ENCODE measurements around the gene ZNF81. TPM values are rescaled to one million over a fixed set of nuclear protein-coding genes. Genes with fewer than 3 reads are reported as not detected.
"Not testable (repeated sequence)": the region's sequence is repeated elsewhere in the genome, so short reads cannot be mapped to it uniquely, and the experiment has no call there.

ZNF81 gene
- polyA plus RNA-seq, 1 donor from 2014 or later = 7.0 TPM

GRCh38 chrX:47805844-47806243 is 30.9 kb upstream of the ZNF81 start:
- not testable (repeated sequence) for H3K4me2 ChIP-seq (ENCODE audit: low read length); H3K4me3 ChIP-seq (ENCODE audit: low read length)

DNA sequence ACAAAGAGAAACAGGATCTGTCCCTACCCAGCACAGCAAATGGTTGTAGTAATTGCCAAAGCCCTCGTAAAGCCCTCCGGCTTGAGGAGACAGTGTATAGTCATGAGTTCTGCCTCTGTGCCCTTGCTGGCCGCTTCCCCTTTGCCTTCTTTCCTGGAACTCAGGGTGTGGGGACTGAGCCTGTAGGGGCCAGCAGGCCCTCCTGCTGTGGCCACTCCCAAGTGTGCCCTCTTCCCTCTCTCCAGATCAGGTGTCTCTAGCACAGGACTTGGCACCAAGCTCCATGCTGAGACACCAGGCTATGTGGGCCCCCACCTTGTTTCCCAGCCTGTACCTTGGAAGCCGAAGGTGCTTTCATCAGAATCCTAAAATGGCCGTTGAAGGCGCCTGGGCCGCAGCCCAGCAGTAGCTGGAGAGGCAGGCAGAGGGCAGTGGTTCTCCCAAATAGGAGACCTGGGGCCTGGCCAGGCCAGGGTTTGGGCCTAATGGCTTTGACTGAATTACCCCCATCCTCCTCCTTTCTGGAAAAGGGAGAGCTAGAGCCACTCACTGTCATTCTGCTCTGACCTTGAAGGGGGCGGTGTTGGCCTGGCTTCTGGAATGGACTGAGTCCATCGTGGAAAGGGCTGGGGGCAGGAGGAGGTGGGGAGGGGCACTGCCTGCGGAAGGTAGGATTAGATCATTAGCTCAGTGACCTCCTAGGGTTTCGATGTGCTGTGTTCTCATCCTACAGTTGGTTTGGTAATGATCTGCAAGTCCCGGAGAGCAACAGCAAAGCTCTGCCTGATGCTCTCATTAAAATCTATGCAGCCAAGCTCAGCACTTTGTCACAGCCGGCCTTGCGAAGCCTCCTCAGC is 30.1 kb upstream of the ZNF81 start:
- not testable (repeated sequence) for H3K27ac ChIP-seq (ENCODE audit: low read length); H3K36me3 ChIP-seq (ENCODE audit: insufficient read depth, low read length); H3K4me2 ChIP-seq (ENCODE audit: low read length)

More at GRCh38 chrX:47805844-47806243, 30.9 kb upstream of the ZNF81 start:
- H3F3A ChIP-seq (ENCODE audit: insufficient read depth, low read length, poor library complexity, severe bottlenecking); H3K27me3 ChIP-seq (ENCODE audit: insufficient read depth, low read depth, low read length); H4K20me1 ChIP-seq (ENCODE audit: insufficient read depth); H3K79me2 ChIP-seq (replicated peaks; ENCODE audit: insufficient read depth, low read length); H2AFZ ChIP-seq (ENCODE audit: low read depth, low read length); H3K9me3 ChIP-seq (ENCODE audit: low read length); H3K36me3 ChIP-seq (ENCODE audit: insufficient read depth, low read length); H3K9ac ChIP-seq (ENCODE audit: low read length); H3K9me2 ChIP-seq (ENCODE audit: insufficient read depth, low read length); H3K27ac ChIP-seq (ENCODE audit: low read length): not testable (repeated sequence)

DNA sequence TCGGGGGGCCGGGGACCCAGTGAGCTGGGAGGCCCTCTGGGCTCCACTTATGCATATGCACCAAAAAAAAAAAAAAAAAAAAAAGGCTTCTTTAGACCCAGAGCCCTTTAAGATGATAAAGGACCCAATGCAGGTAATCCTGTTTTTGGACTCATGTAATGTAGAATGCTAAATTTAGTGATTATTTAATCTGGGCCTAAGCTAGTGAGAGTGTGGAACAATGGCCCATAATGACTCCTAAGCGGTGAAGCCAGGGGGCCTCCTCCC is 29.5 kb upstream of the ZNF81 start:
- H2AFZ ChIP-seq (ENCODE audit: low read depth, low read length); H3K36me3 ChIP-seq (ENCODE audit: insufficient read depth, low read length); H4K20me1 ChIP-seq (ENCODE audit: insufficient read depth); H3F3A ChIP-seq (ENCODE audit: insufficient read depth, low read length, poor library complexity, severe bottlenecking); H3K27me3 ChIP-seq (ENCODE audit: insufficient read depth, low read depth, low read length); H3K9me2 ChIP-seq (ENCODE audit: insufficient read depth, low read length); H3K9ac ChIP-seq (ENCODE audit: low read length); H3K27ac ChIP-seq (ENCODE audit: low read length); H3K79me2 ChIP-seq (replicated peaks; ENCODE audit: insufficient read depth, low read length); H3K4me2 ChIP-seq (ENCODE audit: low read length); H3K9me3 ChIP-seq (ENCODE audit: low read length); H3K4me3 ChIP-seq (ENCODE audit: low read length): not testable (repeated sequence)

More for the DNA sequence above, 30.1 kb upstream of the ZNF81 start:
- H4K20me1 ChIP-seq (ENCODE audit: insufficient read depth); H3K4me3 ChIP-seq (ENCODE audit: low read length); H3K79me2 ChIP-seq (replicated peaks; ENCODE audit: insufficient read depth, low read length); H2AFZ ChIP-seq (ENCODE audit: low read depth, low read length); H3K27me3 ChIP-seq (ENCODE audit: insufficient read depth, low read depth, low read length); H3K9me3 ChIP-seq (ENCODE audit: low read length); H3K9ac ChIP-seq (ENCODE audit: low read length); H3K9me2 ChIP-seq (ENCODE audit: insufficient read depth, low read length); H3F3A ChIP-seq (ENCODE audit: insufficient read depth, low read length, poor library complexity, severe bottlenecking): not testable (repeated sequence)

DNA sequence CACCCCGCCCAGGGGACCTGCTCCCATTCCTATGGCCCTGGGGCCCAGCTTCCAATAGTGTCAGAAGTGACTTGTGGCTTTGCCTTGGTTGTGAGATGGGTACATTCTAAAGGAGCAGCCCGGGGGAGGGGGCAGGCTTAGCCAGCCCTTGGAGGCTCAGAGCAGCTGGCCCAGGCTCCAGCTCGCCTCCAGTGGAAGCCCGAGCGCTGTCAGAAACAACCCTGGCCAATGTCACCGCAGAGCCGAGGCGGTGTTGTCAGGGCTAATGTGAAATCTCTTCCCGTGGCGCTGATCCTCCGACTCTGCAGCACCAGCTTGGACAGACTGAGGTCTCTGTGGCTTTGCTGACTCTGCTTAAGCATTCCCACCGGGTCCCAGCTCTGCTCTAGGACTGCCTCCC is 29.2 kb upstream of the ZNF81 start:
- H3K9me2 ChIP-seq (ENCODE audit: insufficient read depth, low read length) = no peaks in the 10 kb centered on the region
- H3K9ac ChIP-seq (ENCODE audit: low read length) = no peak overlapping the region
- H4K20me1 ChIP-seq (ENCODE audit: insufficient read depth) = no peaks in the 10 kb centered on the region
- H3K27me3 ChIP-seq (ENCODE audit: insufficient read depth, low read depth, low read length) = no peaks in the 10 kb centered on the region
- TF ChIP-seq, protein P1, sequence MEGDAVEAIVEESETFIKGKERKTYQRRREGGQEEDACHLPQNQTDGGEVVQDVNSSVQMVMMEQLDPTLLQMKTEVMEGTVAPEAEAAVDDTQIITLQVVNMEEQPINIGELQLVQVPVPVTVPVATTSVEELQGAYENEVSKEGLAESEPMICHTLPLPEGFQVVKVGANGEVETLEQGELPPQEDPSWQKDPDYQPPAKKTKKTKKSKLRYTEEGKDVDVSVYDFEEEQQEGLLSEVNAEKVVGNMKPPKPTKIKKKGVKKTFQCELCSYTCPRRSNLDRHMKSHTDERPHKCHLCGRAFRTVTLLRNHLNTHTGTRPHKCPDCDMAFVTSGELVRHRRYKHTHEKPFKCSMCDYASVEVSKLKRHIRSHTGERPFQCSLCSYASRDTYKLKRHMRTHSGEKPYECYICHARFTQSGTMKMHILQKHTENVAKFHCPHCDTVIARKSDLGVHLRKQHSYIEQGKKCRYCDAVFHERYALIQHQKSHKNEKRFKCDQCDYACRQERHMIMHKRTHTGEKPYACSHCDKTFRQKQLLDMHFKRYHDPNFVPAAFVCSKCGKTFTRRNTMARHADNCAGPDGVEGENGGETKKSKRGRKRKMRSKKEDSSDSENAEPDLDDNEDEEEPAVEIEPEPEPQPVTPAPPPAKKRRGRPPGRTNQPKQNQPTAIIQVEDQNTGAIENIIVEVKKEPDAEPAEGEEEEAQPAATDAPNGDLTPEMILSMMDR (IDR thresholded peaks at IDR 0.05; ENCODE audit: poor library complexity, severe bottlenecking) = no peak
- no peak for TF ChIP-seq RAD21 (conservative IDR thresholded peaks at IDR 0.05)
- no peak for TF ChIP-seq MXI1 (conservative IDR thresholded peaks at IDR 0.05; ENCODE audit: poor library complexity, severe bottlenecking)
- no peak for TF ChIP-seq TAF1 (IDR thresholded peaks at IDR 0.05; ENCODE audit: low read depth)
- TF ChIP-seq POLR2AphosphoS5 (IDR thresholded peaks at IDR 0.05) = no peak
- no peak for TF ChIP-seq SMC3 (conservative IDR thresholded peaks at IDR 0.05; ENCODE audit: poor library complexity)
- TF ChIP-seq EZH2 (IDR thresholded peaks at IDR 0.05; ENCODE audit: borderline replicate concordance, insufficient read depth, low read length, poor library complexity, severe bottlenecking) = no peak
- TF ChIP-seq EP300 (conservative IDR thresholded peaks at IDR 0.05; ENCODE audit: poor library complexity, severe bottlenecking) = no peak
- TF ChIP-seq REST (IDR thresholded peaks at IDR 0.05; ENCODE audit: borderline replicate concordance) = no peak
- no peak overlapping the region for H3K4me3 ChIP-seq (ENCODE audit: low read length)
- no peak overlapping the region for H3K27ac ChIP-seq (ENCODE audit: low read length)
- no peaks in the 10 kb centered on the region for H3F3A ChIP-seq (ENCODE audit: insufficient read depth, low read length, poor library complexity, severe bottlenecking)
- H2AFZ ChIP-seq (ENCODE audit: low read depth, low read length) = no peak overlapping the region
- no peaks in the 10 kb centered on the region for H3K79me2 ChIP-seq (replicated peaks; ENCODE audit: insufficient read depth, low read length)
- H3K9me3 ChIP-seq (ENCODE audit: low read length) = no peaks in the 10 kb centered on the region
- no peak overlapping the region for H3K4me2 ChIP-seq (ENCODE audit: low read length)
- H3K36me3 ChIP-seq (ENCODE audit: insufficient read depth, low read length) = no peaks in the 10 kb centered on the region
